Esophagus muscularis mucosa (tissue), 4 donors: Measurements from ENCODE around the gene SCCPDH.

Source experiments
- EP300 ChIP-seq: sonication (generic); formaldehyde crosslinking; IDR thresholded peaks from one replicate; pipeline ENCODE4 v1.6.1; 2017; ENCODE audit warnings: antibody characterized with exemption
- POLR2A ChIP-seq: fragments of 450-650 bp; IDR thresholded peaks from one replicate; pipeline ENCODE4 v1.6.1; 2017; ENCODE audit warnings: antibody characterized with exemption, moderate library complexity, mild to moderate bottlenecking, low read depth
- TF ChIP-seq, protein P1 (sequence below), 3 experiments: fragments of 200-600 bp in 2 of 3; fragments of 450-650 bp in 1 of 3; sonication (generic) in 2 of 3; IDR thresholded peaks; one replicate each; pipeline ENCODE4 v1.5.1; 2017 to 2019; ENCODE audit warnings: antibody characterized with exemption in 3 of 3, mild to moderate bottlenecking in 2 of 3, moderate library complexity in 1 of 3

DNA sequence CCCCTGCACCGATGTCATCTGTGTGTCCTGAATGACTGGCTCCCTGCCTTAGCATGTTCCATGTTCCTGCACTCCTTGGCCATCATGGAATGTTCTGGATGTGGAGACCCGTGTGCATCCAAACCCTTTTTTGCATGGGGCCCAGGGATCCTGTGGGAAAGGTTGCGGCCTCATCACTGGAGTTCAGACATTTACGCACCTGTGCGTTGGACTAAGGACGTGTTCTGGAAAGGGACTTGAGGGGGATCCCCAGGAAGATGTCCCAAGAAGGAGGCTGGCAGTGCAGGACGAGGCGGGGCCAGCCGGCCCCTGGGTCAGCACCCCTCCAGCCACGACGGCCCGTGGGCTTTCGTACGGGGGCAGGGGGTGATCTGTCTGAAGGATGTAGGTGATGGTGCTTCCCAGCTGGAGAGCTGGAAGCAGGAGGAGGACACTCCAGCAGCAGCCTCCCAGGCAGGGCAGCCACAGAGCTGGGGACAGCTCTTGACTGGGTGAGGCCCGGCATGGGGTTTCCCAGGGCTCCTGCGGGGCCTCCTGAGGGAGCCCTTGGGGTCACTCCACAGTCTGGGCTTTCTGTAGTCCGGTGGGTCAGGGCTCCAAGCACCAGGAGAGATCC is 67.2 kb downstream of the SCCPDH start:
- TF ChIP-seq, protein P1, sequence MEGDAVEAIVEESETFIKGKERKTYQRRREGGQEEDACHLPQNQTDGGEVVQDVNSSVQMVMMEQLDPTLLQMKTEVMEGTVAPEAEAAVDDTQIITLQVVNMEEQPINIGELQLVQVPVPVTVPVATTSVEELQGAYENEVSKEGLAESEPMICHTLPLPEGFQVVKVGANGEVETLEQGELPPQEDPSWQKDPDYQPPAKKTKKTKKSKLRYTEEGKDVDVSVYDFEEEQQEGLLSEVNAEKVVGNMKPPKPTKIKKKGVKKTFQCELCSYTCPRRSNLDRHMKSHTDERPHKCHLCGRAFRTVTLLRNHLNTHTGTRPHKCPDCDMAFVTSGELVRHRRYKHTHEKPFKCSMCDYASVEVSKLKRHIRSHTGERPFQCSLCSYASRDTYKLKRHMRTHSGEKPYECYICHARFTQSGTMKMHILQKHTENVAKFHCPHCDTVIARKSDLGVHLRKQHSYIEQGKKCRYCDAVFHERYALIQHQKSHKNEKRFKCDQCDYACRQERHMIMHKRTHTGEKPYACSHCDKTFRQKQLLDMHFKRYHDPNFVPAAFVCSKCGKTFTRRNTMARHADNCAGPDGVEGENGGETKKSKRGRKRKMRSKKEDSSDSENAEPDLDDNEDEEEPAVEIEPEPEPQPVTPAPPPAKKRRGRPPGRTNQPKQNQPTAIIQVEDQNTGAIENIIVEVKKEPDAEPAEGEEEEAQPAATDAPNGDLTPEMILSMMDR (IDR thresholded peaks at IDR 0.05) = no peak
- TF ChIP-seq POLR2A (no peak), EP300 (no peak)
